ENCODE data around the gene KLHL35. TPM values are rescaled to one million over a fixed set of nuclear protein-coding genes. Genes with fewer than 3 reads are reported as not detected.

The KLHL35 gene
- total and polyA plus RNA-seq, 2 experiments from 2014 or later = 0.10 to 0.28 TPM

- Histone ChIP-seq H3K27ac (ENCODE audit: low read depth) (no peak overlapping the region), H2AFZ (no peak overlapping the region), H3K36me3 (ENCODE audit: insufficient read depth) (no peaks in the 10 kb centered on the region), H3K4me1 (ENCODE audit: insufficient read depth) (peaks cover 15% of the 10 kb centered on the region), H3K79me2 (replicated peaks; ENCODE audit: insufficient read depth) (no peaks in the 10 kb centered on the region), H3K4me2 (peak overlapping the region; percentile 14; the same call in 1 of the 2 replicates), H3K4me3 (peak overlapping the region; percentile 23; the same call in 1 of the 2 replicates), H3K27me3 (ENCODE audit: insufficient read depth) (peaks cover 66% of the 10 kb centered on the region), H3F3A (replicated peaks; ENCODE audit: low read depth) (peaks cover 6% of the 10 kb centered on the region; the same call in 1 of the 2 replicates), H3K9me2 (ENCODE audit: insufficient read depth) (no peaks in the 10 kb centered on the region), H4K20me1 (replicated peaks; ENCODE audit: insufficient read depth) (no peaks in the 10 kb centered on the region; the same call in 1 of the 2 replicates)
- Mint-ChIP-seq H3K36me3 (ENCODE audit: low read depth) (peaks cover 20% of the 10 kb centered on the region), H3K27me3 (ENCODE audit: insufficient read depth, low read depth, poor library complexity) (peaks cover 67% of the 10 kb centered on the region), H3K4me3 (peak overlapping the region; percentile 64; the same call in 2 of the 3 replicates), H3K27ac (no peak overlapping the region), H3K4me1 (peaks cover 31% of the 10 kb centered on the region), H3K9me3 (peaks cover 21% of the 10 kb centered on the region)
- TF ChIP-seq NANOG (IDR thresholded peaks at IDR 0.05; ENCODE audit: borderline replicate concordance) (no peak), EZH2phosphoT487 (IDR thresholded peaks at IDR 0.05; ENCODE audit: unreplicated experiment) (no peak), ZNF462 (CRISPR knock-in tag; IDR thresholded peaks at IDR 0.05) (no peak), EZH2 (IDR thresholded peaks at IDR 0.05; ENCODE audit: low read depth, unreplicated experiment) (no peak), CTCF (conservative IDR thresholded peaks at IDR 0.05; ENCODE audit: low read depth in 2 of 2) (no peak), POLR2AphosphoS5 (IDR thresholded peaks at IDR 0.05; ENCODE audit: low read depth) (no peak), JUNB (IDR thresholded peaks at IDR 0.05; ENCODE audit: unreplicated experiment) (no peak), CREB1 (CRISPR knock-in tag; IDR thresholded peaks at IDR 0.05; ENCODE audit: low read depth) (no peak), ZNF331 (CRISPR knock-in tag; IDR thresholded peaks at IDR 0.05; ENCODE audit: low read depth) (no peak), STAT1 (IDR thresholded peaks at IDR 0.05; ENCODE audit: unreplicated experiment) (no peak), REST (IDR thresholded peaks at IDR 0.05; ENCODE audit: unreplicated experiment) (no peak), ZNF114 (CRISPR knock-in tag; IDR thresholded peaks at IDR 0.05) (no peak), ETS1 (IDR thresholded peaks at IDR 0.05) (no peak)
- ATAC-seq = peak; percentile 4; the same call in 2 of the 3 replicates
- DNase-seq (ENCODE audit: low spot score) = no peak
These were observed 3.4 kb downstream of the KLHL35 start for GRCh38 chr11:75429641-75429901.

All from GM23338 (cell line).